NCI-H1436 treated with DMSO at 0.1 percent for 48 hours (cell line): ENCODE measurements around the gene HPN.

Experiments
- DNase-seq: peaks from one replicate; lab custom pipeline; 2025; lab: John Stamatoyannopoulos, UW

The HPN gene

GRCh38 chr19:35105411-35106290, 64.1 kb downstream of the HPN start:
- DNase-seq = no peak

GRCh38 chr19:35106291-35106583, 64.7 kb downstream of the HPN start:
- no peak for DNase-seq

- no peak for DNase-seq
These were observed 65.5 kb downstream of the HPN start for GRCh38 chr19:35106898-35107541.

- no peak for DNase-seq
These were observed 66.0 kb downstream of the HPN start for GRCh38 chr19:35107545-35107944.

- no peak for DNase-seq
These were observed 67.2 kb downstream of the HPN start for GRCh38 chr19:35108730-35109129.

- DNase-seq = no peak
These were observed 68.0 kb downstream of the HPN start for GRCh38 chr19:35109395-35110112.

GRCh38 chr19:35110974-35111373, 69.5 kb downstream of the HPN start:
- DNase-seq = no peak

DNA sequence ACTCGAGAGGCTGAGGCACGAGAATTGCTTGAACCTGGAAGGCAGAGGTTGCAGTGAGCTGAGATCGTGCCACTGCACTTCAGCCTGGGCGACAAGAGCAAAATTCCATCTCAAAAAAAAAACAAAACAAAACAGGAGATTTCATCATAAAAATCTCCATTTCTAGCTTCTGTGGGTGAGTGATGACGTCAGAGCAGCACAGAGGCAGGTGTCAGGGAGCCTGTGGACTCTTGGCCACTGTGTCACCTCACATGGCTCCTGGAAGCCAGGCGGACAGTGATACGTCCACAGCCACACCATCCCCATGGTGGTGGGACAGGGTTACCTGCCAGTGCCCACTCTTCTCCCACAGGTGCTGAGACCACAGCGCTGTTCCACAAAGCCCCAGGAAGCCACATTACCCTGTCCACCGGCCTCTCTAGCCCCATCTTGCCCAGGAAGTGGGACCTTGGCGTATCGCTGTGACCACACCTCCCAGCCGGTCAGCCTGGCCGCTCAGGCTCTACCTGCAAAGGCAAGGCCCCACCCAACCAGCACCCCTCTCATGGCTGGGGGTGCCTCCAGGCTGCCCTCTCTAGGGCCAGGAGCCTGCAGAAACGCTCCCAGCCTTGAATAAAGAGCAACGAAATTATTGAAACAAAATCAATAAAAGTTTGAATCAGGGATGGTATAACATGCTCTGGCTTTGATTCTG, 71.6 kb downstream of the HPN start:
- no peak for DNase-seq

GRCh38 chr19:35114353-35115176, 73.0 kb downstream of the HPN start:
- no peak for DNase-seq

GRCh38 chr19:35115177-35115951, 73.8 kb downstream of the HPN start, which contains the start of gene FXYD3:
Gene FXYD3, plus strand, starts transcription at chr19:35115823. Its CDS starts 3,554 bp downstream, at chr19:35119377.
- no peak for DNase-seq
